Nucleus accumbens (tissue), 56 donors: ENCODE data around the gene SKOR1.

Experiments
- DNase-seq, 56 donors: peaks; one replicate each; lab custom pipeline; 2025; lab: John Stamatoyannopoulos, UW

The SKOR1 gene

GRCh38 chr15:67794832-67795574 lies 30.3 kb upstream of the SKOR1 start:
- DNase-seq: no peak

DNA sequence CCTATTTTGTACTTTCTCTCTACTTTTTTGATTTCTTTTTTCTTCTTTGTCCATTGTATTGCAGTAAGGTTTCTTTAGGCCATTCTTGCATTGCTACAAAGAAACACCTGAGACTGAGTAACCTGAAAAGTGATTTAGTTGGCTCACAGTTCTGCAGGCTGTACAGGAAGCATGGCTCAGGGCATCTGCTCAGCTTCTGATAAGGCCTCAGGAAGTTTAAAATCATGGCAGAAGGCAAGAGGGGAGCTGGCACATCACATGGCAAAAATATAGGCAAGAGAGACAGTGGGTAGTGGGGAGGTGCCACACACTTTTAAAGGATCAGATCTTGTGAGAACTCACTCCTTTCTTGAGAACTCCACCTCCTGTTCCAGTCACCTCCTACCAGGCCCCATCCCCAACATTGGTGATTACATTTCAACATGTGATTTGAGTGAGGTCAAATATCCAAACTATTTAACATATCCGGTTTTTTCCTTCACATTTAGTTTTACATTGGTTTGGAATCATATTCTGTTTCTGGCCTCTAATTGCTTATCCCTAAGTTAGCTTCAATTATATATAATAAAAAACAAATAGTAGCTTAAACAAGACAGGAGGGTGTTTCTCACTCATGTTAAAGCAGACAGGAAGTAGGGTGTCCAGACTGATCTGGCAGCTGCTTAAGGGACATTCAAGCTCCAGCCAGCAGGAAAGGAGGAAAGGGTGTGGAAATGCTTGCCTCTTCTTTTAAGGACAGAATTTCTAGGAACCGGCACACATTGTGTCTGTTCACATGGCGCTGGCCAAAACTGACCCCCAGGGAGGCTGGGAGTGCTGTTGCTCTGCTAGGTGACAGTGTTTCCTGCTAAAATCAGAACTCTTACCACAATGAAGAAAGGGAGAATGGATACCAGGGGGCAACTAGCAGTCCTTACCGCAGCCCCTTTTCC lies 28.8 kb upstream of the SKOR1 start:
- no peak for DNase-seq

GRCh38 chr15:67799801-67800205 lies 25.5 kb upstream of the SKOR1 start:
- DNase-seq: no peak

- DNase-seq: no peak
Observed at GRCh38 chr15:67801142-67801541, 24.2 kb upstream of the SKOR1 start.

- DNase-seq: no peak
Observed at GRCh38 chr15:67801926-67802914, 23.1 kb upstream of the SKOR1 start.

- DNase-seq: no peak
Observed at GRCh38 chr15:67803299-67803698, 22.0 kb upstream of the SKOR1 start.

- DNase-seq: peak in 5 of 56 donors; percentile 4 to 42 (median 5)
Observed at GRCh38 chr15:67803996-67804843, 21.1 kb upstream of the SKOR1 start.

DNA sequence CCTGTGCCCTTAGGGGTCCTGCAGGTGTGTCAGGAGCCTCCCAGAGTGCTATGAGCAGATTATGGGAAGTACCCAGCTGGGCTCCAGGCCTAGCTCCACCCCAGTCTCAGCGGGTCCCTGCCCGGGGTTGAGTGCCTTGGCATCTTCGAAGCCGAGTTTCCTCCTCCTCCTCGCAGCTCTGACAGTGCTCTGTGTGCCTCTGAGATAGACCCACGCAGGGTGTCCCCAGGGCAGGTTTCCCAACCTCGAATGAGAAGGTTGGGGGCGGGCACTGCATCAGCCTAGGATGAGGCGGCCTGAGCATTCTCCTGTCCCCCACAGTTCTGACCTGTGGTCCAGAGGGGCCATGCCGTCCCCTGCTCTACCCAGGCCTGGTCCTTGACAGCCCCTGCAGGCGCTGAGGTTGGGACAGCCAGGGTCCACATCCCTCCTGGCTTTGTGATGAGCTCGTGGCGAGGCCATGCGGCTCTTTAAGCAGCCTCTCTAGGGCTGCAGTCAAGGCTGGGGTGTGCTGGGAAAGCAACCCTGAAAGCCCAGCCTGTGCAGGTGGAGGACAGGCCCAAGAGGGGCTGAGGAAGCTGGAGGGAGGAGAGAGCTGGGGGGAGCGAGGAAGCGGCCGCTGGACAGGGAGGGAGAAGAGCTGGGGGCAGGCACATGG lies 20.2 kb upstream of the SKOR1 start:
- DNase-seq: no peak

DNA sequence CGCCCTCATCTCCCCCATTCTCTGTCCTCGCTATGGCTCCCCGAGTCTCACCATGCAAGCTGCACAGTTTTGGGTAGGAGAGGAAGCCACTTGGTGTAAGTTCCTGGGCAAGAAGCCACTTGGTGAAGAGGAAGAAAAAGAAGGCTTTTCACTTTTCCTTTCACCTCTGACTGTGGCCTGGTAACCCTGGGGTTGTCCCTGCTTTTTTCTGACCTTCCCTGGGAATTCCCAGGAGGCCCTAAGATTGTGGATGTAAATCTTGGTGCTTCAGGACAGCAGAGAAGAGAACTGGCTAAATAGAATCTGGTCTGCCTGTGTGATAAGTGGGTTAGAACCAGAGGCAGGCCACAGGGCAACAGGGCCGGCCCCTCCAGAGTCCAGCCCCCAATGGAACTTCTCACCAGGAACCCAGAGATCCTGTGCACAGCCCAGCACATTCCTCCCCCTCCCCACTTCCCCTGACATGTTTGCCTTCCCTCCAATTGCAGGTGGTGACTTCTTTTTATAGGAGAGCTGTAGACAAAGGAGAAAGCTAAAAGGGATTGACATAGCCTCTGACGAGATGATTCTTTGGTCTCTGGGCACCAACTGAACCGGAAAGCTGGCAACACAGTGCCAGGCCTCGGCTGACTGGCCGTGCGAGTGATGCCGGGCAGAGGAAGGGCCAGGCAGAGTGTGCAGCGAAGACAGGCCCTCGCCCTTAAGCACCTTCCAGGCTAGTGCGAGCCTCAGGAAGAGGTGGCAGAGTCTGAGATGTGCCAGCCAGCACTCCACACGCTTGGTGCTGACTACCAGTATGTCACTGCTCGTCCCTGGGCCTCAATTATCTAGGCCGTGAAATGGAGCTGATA lies 19.4 kb upstream of the SKOR1 start:
- DNase-seq: no peak

DNA sequence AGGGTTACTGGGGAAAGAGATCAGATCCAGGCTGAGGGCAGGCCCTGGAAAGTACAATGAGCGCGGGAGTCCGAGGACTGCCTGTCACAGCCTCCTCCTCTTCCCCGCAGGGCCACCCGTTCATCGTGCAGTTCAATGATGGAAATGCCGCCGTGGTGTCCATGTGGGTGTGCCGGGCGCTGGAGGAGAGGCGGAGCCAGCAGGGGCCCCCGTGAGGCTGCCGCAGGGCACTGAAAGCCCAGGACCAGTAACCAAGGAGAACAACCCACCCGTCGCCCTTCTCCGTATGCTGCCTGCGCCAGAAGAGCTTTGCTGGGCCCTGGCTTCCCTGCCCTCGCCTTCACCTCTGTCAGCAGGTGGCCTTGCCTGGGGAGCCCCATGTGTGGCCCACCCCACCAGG lies 18.8 kb upstream of the SKOR1 start:
- no peak for DNase-seq

DNA sequence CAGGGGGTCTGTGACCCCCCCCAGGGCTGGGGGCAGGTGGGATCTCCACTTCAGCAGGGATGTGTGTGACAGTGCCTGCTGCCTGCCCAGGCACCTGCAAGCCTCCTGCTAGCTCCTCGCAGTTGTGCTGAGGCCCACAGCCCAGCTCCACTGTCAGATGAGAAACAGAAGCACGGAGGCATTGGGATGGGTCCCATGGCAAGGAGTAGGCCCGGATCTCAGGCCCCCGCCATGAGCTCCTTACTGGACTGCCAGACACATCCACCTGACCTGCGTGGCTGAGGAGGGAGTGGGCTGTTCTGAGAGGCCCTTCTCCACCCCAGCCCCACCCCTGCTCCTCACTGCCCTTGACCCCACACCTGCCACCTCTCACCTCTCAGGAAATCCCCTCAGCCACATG lies 18.2 kb upstream of the SKOR1 start:
- DNase-seq: no peak

DNA sequence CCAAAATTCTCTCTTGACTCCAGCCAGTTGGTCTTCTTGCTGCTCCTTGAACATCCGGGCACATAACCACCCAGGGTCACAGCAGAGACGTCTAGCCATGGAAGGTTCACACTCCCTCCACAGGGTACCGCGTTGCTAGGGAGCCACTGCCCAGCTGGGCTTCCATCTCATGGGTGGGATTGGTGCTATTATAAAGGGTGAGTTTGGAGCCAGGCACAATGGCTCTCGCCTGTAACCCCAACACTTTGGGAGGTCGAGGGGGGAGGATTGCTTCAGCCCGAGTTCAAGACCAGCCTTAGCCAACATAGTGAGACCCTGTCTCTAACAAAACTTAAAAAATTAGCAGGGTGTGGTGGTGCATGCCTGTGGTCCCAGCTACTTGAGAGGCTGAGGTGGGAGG lies 17.5 kb upstream of the SKOR1 start:
- DNase-seq: no peak

DNA sequence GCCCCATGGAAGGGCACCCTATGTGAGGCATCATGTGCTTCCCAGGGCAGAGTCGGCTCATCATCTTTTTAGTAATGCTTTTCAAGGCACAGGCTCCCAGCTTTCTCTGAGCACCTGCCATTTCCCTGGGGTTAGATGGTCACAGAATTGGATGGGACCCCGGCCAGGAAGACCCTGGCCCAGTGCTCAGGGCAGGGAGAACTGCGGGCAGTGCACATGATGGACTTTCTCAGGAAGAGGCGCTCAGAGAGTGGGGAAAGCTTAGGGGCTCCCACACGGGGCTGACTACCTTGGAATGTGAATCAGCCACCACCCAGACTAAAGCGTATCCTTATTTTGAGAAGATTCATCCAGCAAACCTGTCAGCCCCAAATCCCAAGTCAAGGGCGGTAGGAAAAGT lies 16.5 kb upstream of the SKOR1 start:
- no peak for DNase-seq

- DNase-seq: no peak
Observed at GRCh38 chr15:67809441-67809840, 15.9 kb upstream of the SKOR1 start.

DNA sequence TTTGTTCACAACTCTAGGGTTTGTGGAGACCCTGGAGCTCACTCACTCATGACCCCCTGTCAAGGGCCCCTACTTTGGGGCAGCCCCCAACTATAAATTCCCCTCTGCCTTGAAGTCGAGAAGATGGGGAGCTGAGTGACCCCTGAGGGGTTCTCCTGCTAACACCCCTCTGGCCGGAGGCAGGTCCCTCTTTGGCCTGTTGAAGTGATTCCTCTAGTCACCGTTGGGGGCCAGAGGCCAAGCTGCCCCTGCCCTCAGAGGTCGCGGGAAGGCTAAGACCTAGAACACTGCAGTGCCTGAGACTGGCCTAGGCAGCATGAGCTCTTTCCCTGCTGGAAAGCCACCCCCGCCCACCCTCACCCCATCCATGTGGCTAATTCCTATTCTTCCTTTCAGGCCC lies 15.4 kb upstream of the SKOR1 start:
- DNase-seq: no peak

GRCh38 chr15:67812241-67812644 lies 13.1 kb upstream of the SKOR1 start:
- DNase-seq: no peak

GRCh38 chr15:67813104-67813634 lies 12.1 kb upstream of the SKOR1 start:
- DNase-seq: no peak

DNA sequence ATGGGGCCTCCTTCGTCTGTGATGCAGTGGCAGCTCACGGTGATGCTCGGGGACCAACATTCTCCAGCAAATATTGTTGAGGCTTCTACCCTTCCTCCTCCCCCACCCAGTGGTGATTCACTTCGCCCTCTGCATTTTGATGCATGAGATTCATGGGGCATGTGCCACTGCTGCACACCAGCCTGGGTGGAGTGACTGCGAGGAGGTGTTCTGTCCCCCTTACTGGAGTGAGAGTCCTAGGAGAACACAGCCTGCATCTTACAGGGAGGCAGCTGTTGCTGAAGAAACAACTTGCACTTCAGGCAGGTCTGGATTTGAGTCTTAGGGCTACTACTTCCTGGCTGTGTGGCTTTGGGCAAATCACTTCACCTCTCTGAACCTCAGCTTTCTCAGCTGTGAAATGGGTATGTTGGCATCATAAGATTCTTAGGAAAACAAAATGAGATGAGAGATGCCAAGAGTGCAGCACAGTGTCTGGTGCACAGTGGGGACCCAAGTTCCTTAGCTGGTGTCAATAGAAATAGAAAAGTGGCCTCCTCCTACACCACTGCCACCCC lies 10.2 kb upstream of the SKOR1 start:
- DNase-seq: no peak
